ENCODE results near the gene PPP1R1C.

The PPP1R1C gene

DNA sequence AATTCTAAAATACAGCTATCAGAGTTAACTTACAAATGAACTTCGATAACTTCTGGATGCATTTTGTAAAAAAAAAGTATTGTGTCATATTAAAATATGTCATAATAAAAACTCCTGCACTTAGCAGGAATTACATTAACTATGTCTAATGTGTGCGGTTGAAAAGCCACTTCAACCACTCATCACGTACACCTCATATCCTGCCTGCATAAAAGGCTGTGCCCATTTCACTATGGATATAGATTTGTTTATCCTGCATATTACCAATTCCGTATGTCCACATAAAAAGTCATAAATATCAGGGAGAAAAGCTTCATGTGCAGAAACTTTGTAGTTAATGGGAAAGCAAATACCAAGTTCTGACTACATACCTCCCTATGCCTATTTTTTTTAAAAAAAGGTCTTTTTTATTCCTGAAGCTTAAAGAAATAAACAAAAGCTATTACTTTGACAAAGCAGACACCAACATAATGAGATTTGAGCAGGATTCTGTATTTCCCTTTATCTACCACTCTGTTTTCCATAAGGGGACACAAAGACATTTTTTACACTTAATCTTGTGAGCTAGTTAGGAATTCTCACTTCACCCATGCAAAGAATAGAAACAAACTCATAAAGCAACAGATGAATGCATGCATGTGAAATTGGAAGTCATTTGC lies 96.1 kb downstream of the PPP1R1C start:
- no peak overlapping the region for H3K27ac ChIP-seq (ENCODE audit: low read depth, low read length)
- TF ChIP-seq, protein P1, sequence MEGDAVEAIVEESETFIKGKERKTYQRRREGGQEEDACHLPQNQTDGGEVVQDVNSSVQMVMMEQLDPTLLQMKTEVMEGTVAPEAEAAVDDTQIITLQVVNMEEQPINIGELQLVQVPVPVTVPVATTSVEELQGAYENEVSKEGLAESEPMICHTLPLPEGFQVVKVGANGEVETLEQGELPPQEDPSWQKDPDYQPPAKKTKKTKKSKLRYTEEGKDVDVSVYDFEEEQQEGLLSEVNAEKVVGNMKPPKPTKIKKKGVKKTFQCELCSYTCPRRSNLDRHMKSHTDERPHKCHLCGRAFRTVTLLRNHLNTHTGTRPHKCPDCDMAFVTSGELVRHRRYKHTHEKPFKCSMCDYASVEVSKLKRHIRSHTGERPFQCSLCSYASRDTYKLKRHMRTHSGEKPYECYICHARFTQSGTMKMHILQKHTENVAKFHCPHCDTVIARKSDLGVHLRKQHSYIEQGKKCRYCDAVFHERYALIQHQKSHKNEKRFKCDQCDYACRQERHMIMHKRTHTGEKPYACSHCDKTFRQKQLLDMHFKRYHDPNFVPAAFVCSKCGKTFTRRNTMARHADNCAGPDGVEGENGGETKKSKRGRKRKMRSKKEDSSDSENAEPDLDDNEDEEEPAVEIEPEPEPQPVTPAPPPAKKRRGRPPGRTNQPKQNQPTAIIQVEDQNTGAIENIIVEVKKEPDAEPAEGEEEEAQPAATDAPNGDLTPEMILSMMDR (IDR thresholded peaks at IDR 0.05; ENCODE audit: insufficient read depth, low read length, poor library complexity, severe bottlenecking): no peak
- no peak for TF ChIP-seq EZH2phosphoT487 (conservative IDR thresholded peaks at IDR 0.05; ENCODE audit: low read length)

DNA sequence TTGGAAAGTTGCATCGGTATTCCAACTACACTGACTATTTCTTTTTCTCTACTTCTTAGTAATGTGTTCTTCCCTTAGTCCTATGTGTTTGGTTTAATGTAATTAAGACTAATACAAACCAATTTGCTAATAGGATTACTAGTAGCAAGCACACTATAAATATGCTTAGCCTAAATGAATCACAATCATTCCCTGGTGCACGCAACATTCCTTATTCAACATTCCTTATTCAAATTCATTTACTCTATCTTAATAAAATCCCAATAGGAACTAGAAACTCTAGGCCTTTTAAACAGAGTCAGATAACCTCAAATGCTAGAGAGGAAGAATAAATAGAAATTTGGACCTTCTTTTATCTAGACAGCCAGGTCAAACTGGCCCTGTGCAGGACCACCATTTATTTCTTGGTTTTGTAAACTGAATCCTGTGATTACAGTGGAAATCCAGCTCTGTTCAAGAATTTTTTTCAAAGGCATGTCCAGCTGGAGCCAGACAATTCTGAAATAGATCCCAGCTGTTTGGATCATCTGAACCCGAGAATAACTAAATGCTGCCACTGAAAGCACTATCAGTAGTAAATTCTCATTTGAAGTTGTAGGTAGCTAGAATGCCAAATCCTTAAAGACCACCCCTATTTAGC lies 103.1 kb downstream of the PPP1R1C start:
- no peaks in the 10 kb centered on the region for H3K9me3 ChIP-seq (ENCODE audit: insufficient read depth, low read length)
- H3F3A ChIP-seq (ENCODE audit: insufficient read depth): no peaks in the 10 kb centered on the region
- no peak overlapping the region for H2AFZ ChIP-seq (ENCODE audit: low read depth, low read length, severe bottlenecking)
- no peaks in the 10 kb centered on the region for H3K79me2 ChIP-seq (ENCODE audit: insufficient read depth, low read length)
- H3K4me3 ChIP-seq (ENCODE audit: insufficient read depth, low read length, poor library complexity, severe bottlenecking): no peak overlapping the region
- no peaks in the 10 kb centered on the region for H4K20me1 ChIP-seq (ENCODE audit: low read depth, low read length)
- no peaks in the 10 kb centered on the region for H3K36me3 ChIP-seq (ENCODE audit: low read length)
- H3K9me2 ChIP-seq (replicated peaks; ENCODE audit: insufficient read depth, low read length): no peaks in the 10 kb centered on the region
- no peak overlapping the region for H3K27ac ChIP-seq (ENCODE audit: low read depth, low read length)
- no peak overlapping the region for H3K9ac ChIP-seq (ENCODE audit: low read length)
- no peaks in the 10 kb centered on the region for H3K27me3 ChIP-seq (ENCODE audit: low read length)
- TF ChIP-seq EZH2phosphoT487 (conservative IDR thresholded peaks at IDR 0.05; ENCODE audit: low read length): no peak
- TF ChIP-seq, protein P1 (IDR thresholded peaks at IDR 0.05; ENCODE audit: insufficient read depth, low read length, poor library complexity, severe bottlenecking): no peak
- H3K4me2 ChIP-seq (ENCODE audit: low read depth, low read length, poor library complexity, severe bottlenecking): no peak overlapping the region

More for the DNA sequence above, 96.1 kb downstream of the PPP1R1C start:
- Histone ChIP-seq H3K9me3 (ENCODE audit: insufficient read depth, low read length) (no peaks in the 10 kb centered on the region), H3K36me3 (ENCODE audit: low read length) (no peaks in the 10 kb centered on the region), H3K4me3 (ENCODE audit: insufficient read depth, low read length, poor library complexity, severe bottlenecking) (no peak overlapping the region), H3K9ac (ENCODE audit: low read length) (no peak overlapping the region), H3K79me2 (ENCODE audit: insufficient read depth, low read length) (no peaks in the 10 kb centered on the region), H3K9me2 (replicated peaks; ENCODE audit: insufficient read depth, low read length) (no peaks in the 10 kb centered on the region), H3K27me3 (ENCODE audit: low read length) (no peaks in the 10 kb centered on the region), H2AFZ (ENCODE audit: low read depth, low read length, severe bottlenecking) (no peak overlapping the region), H3K4me2 (ENCODE audit: low read depth, low read length, poor library complexity, severe bottlenecking) (no peak overlapping the region), H4K20me1 (ENCODE audit: low read depth, low read length) (no peaks in the 10 kb centered on the region), H3F3A (ENCODE audit: insufficient read depth) (no peaks in the 10 kb centered on the region)

DNA sequence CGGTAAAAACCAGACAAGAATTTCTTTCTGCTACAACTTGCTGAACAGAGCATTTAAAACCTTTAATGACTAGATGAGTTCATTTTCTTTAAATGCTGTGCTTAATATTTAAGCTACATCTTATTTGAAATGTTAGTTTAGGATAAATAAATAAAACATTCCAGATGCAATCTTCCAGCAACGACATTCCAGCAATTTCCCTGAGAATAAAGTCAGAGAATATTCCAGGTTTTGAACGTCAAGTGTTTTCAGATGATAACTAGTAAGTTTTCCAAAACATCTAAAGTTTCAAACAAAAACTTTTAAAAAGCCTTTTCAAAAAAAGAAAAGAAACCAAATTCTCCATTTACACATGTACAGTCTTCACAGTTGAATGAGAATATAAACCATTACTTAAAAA lies 104.8 kb downstream of the PPP1R1C start:
- Histone ChIP-seq H3K27ac (ENCODE audit: low read depth, low read length) (no peak overlapping the region), H3K27me3 (ENCODE audit: low read length) (no peaks in the 10 kb centered on the region), H3K9ac (ENCODE audit: low read length) (no peak overlapping the region), H2AFZ (ENCODE audit: low read depth, low read length, severe bottlenecking) (no peak overlapping the region), H3K4me3 (ENCODE audit: insufficient read depth, low read length, poor library complexity, severe bottlenecking) (no peak overlapping the region), H3K9me3 (ENCODE audit: insufficient read depth, low read length) (no peaks in the 10 kb centered on the region), H3K9me2 (replicated peaks; ENCODE audit: insufficient read depth, low read length) (no peaks in the 10 kb centered on the region), H4K20me1 (ENCODE audit: low read depth, low read length) (no peaks in the 10 kb centered on the region), H3K36me3 (ENCODE audit: low read length) (no peaks in the 10 kb centered on the region), H3F3A (ENCODE audit: insufficient read depth) (no peaks in the 10 kb centered on the region), H3K79me2 (ENCODE audit: insufficient read depth, low read length) (no peaks in the 10 kb centered on the region), H3K4me2 (ENCODE audit: low read depth, low read length, poor library complexity, severe bottlenecking) (no peak overlapping the region)
- no peak for TF ChIP-seq EZH2phosphoT487 (conservative IDR thresholded peaks at IDR 0.05; ENCODE audit: low read length)
- TF ChIP-seq, protein P1 (IDR thresholded peaks at IDR 0.05; ENCODE audit: insufficient read depth, low read length, poor library complexity, severe bottlenecking): no peak
